HEK293 (cell line): ENCODE results near the gene SH3BGRL3.
A peak's percentile ranks its signal among the peaks of the same experiment; 100 is the strongest.

Source experiments
- BCL11A ChIP-seq: fragments of 450-650 bp; formaldehyde crosslinking; IDR thresholded peaks from 2 replicates; pipeline ENCODE4 v1.5.1; 2016; ENCODE audit warnings: low read depth, missing biosample characterization, missing genetic modification characterization
- KLF1 ChIP-seq: fragments of 450-650 bp; formaldehyde crosslinking; IDR thresholded peaks from 2 replicates; pipeline ENCODE4 v1.5.1; 2016; ENCODE audit warnings: missing biosample characterization, missing genetic modification characterization
- OVOL3 ChIP-seq: fragments of 450-650 bp; formaldehyde crosslinking; IDR thresholded peaks from 2 replicates; pipeline ENCODE4 v1.5.1; 2016; ENCODE audit warnings: missing biosample characterization, missing genetic modification characterization
- TRIM28 ChIP-seq: IDR thresholded peaks from 2 replicates; pipeline ENCODE4 v1.6.1; 2011; ENCODE audit warnings: low read length, control low read depth, borderline replicate concordance
- ZNF10 ChIP-seq: fragments of 450-650 bp; formaldehyde crosslinking; IDR thresholded peaks from 2 replicates; pipeline ENCODE4 v1.5.1; 2017; ENCODE audit warnings: missing biosample characterization, missing genetic modification characterization
- ZNF155 ChIP-seq: fragments of 450-650 bp; formaldehyde crosslinking; IDR thresholded peaks from 2 replicates; pipeline ENCODE4 v1.5.1; 2016; ENCODE audit warnings: missing biosample characterization, missing genetic modification characterization
- ZNF16 ChIP-seq: fragments of 450-650 bp; formaldehyde crosslinking; IDR thresholded peaks from 2 replicates; pipeline ENCODE4 v1.5.1; 2016; ENCODE audit warnings: low read depth, missing biosample characterization, missing genetic modification characterization
- ZNF184 ChIP-seq: fragments of 450-650 bp; IDR thresholded peaks from 2 replicates; pipeline ENCODE4 v1.5.1; 2018; ENCODE audit warnings: missing biosample characterization, mild to moderate bottlenecking, missing genetic modification characterization
- ZNF2 ChIP-seq: fragments of 450-650 bp; formaldehyde crosslinking; IDR thresholded peaks from 2 replicates; pipeline ENCODE4 v1.5.1; 2016; ENCODE audit warnings: missing biosample characterization, missing genetic modification characterization
- ZNF510 ChIP-seq: fragments of 450-650 bp; formaldehyde crosslinking; IDR thresholded peaks from 2 replicates; pipeline ENCODE4 v1.5.1; 2018; ENCODE audit warnings: mild to moderate bottlenecking, missing genetic modification characterization, missing biosample characterization; ENCODE audit not compliant: insufficient replicate concordance
- ZNF549 ChIP-seq: fragments of 450-650 bp; IDR thresholded peaks from 2 replicates; pipeline ENCODE4 v1.5.1; 2018; ENCODE audit warnings: missing biosample characterization, missing genetic modification characterization, mild to moderate bottlenecking, inconsistent platforms, moderate library complexity
- ZNF654 ChIP-seq: fragments of 450-650 bp; formaldehyde crosslinking; IDR thresholded peaks from 2 replicates; pipeline ENCODE4 v1.5.1; 2016; ENCODE audit warnings: low read depth, missing biosample characterization, missing genetic modification characterization
- ZNF660 ChIP-seq: fragments of 450-650 bp; IDR thresholded peaks from 2 replicates; pipeline ENCODE4 v1.5.1; 2018; ENCODE audit warnings: missing biosample characterization, mild to moderate bottlenecking, missing genetic modification characterization
- ZNF791 ChIP-seq: fragments of 450-650 bp; formaldehyde crosslinking; IDR thresholded peaks from 2 replicates; pipeline ENCODE4 v1.5.1; 2016; ENCODE audit warnings: missing biosample characterization, missing genetic modification characterization
- ZNF792 ChIP-seq: fragments of 450-650 bp; formaldehyde crosslinking; IDR thresholded peaks from 2 replicates; pipeline ENCODE4 v1.5.1; 2016; ENCODE audit warnings: missing biosample characterization, missing genetic modification characterization
- TF ChIP-seq, protein P1 (sequence below): fragments of 450-650 bp; formaldehyde crosslinking; IDR thresholded peaks from 2 replicates; pipeline ENCODE4 v1.5.1; 2016; ENCODE audit warnings: missing biosample characterization, missing genetic modification characterization
- TF ChIP-seq, protein P2 (sequence below): fragments of 450-650 bp; formaldehyde crosslinking; IDR thresholded peaks from 2 replicates; pipeline ENCODE4 v1.5.1; 2016; ENCODE audit warnings: missing biosample characterization, missing genetic modification characterization
- TF ChIP-seq, protein P3 (sequence below): fragments of 450-650 bp; IDR thresholded peaks from 2 replicates; pipeline ENCODE4 v1.5.1; 2018; ENCODE audit warnings: missing biosample characterization, mild to moderate bottlenecking, missing genetic modification characterization
- TF ChIP-seq, protein P4 (sequence below): fragments of 450-650 bp; formaldehyde crosslinking; IDR thresholded peaks from 2 replicates; pipeline ENCODE4 v1.5.1; 2016; ENCODE audit warnings: missing biosample characterization, missing genetic modification characterization, low read depth
- TF ChIP-seq, protein P5 (sequence below): fragments of 450-650 bp; formaldehyde crosslinking; IDR thresholded peaks from 2 replicates; pipeline ENCODE4 v1.5.1; 2017; ENCODE audit warnings: missing biosample characterization, missing genetic modification characterization
- TF ChIP-seq, protein P6 (sequence below): fragments of 450-650 bp; formaldehyde crosslinking; IDR thresholded peaks from 2 replicates; pipeline ENCODE4 v1.5.1; 2016; ENCODE audit warnings: missing biosample characterization, missing genetic modification characterization
- TF ChIP-seq, protein P7 (sequence below): fragments of 450-650 bp; formaldehyde crosslinking; IDR thresholded peaks from 2 replicates; pipeline ENCODE4 v1.5.1; 2017; ENCODE audit warnings: missing biosample characterization, missing genetic modification characterization
- TF ChIP-seq, protein P8 (sequence below): fragments of 450-650 bp; formaldehyde crosslinking; optimal IDR thresholded peaks from 2 replicates; pipeline ENCODE3; 2016; ENCODE audit warnings: missing biosample characterization, mild to moderate bottlenecking, missing genetic modification characterization

Gene SH3BGRL3

DNA sequence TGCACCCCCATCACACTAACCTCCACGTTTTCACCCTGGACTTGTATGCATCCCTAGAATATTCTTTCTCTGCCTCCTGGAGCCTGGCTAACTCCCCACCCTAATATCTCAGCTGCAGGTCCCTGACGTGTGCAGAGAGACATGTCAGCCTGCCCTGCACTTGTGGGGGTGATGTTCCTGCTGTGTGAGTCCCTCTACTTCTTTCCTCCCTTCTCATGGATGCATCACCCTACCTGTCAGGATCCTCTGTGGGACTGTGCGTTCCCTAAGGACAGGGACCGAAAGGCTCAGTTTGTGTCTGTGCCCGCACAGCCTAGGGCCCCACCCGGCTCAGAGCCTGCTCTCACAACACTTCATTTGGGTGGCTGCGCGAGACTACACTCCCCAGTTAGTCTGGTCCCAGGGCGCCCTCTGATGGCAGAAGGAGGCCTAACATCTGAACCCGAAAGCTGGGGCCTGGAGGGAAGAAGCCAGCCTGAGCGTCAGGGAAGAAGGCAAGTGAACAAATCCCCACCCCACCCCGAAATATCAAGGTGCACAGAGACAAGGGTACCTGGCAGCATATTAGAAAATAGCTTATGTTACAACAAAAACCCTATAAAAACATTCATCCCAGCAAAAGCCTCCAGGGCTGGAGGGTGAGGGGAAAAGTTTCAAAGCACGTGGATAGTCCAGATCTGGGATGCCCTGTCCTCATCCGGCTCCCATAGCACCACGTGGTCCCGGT lies 41.6 kb downstream of the SH3BGRL3 start (continued):
- TF ChIP-seq, protein P1, sequence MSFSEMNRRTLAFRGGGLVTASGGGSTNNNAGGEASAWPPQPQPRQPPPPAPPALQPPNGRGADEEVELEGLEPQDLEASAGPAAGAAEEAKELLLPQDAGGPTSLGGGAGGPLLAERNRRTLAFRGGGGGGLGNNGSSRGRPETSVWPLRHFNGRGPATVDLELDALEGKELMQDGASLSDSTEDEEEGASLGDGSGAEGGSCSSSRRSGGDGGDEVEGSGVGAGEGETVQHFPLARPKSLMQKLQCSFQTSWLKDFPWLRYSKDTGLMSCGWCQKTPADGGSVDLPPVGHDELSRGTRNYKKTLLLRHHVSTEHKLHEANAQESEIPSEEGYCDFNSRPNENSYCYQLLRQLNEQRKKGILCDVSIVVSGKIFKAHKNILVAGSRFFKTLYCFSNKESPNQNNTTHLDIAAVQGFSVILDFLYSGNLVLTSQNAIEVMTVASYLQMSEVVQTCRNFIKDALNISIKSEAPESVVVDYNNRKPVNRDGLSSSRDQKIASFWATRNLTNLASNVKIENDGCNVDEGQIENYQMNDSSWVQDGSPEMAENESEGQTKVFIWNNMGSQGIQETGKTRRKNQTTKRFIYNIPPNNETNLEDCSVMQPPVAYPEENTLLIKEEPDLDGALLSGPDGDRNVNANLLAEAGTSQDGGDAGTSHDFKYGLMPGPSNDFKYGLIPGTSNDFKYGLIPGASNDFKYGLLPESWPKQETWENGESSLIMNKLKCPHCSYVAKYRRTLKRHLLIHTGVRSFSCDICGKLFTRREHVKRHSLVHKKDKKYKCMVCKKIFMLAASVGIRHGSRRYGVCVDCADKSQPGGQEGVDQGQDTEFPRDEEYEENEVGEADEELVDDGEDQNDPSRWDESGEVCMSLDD (tag by site-specific recombination) = no peak
- TF ChIP-seq ZNF654 (tag by site-specific recombination) (peak; percentile 92), TRIM28 (no peak), OVOL3 (no peak), ZNF16 (no peak), KLF1 (tag by site-specific recombination) (no peak), ZNF549 (tag by site-specific recombination) (no peak), ZNF2 (tag by site-specific recombination) (0 out of 2 replicates have a peak, but pooled peaks have one; percentile 45), BCL11A (tag by site-specific recombination) (no peak), ZNF10 (tag by site-specific recombination) (no peak), ZNF660 (peak; percentile 27; the same call in 1 of the 2 replicates), ZNF791 (tag by site-specific recombination) (no peak), ZNF155 (tag by site-specific recombination) (no peak), ZNF792 (tag by site-specific recombination) (no peak), ZNF184 (tag by site-specific recombination) (no peak), ZNF510 (tag by site-specific recombination) (no peak)
- TF ChIP-seq, protein P2, sequence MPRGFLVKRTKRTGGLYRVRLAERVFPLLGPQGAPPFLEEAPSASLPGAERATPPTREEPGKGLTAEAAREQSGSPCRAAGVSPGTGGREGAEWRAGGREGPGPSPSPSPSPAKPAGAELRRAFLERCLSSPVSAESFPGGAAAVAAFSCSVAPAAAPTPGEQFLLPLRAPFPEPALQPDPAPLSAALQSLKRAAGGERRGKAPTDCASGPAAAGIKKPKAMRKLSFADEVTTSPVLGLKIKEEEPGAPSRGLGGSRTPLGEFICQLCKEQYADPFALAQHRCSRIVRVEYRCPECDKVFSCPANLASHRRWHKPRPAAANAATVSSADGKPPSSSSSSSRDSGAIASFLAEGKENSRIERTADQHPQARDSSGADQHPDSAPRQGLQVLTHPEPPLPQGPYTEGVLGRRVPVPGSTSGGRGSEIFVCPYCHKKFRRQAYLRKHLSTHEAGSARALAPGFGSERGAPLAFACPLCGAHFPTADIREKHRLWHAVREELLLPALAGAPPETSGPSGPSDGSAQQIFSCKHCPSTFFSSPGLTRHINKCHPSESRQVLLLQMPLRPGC (tag by site-specific recombination) = no peak
- TF ChIP-seq, protein P3, sequence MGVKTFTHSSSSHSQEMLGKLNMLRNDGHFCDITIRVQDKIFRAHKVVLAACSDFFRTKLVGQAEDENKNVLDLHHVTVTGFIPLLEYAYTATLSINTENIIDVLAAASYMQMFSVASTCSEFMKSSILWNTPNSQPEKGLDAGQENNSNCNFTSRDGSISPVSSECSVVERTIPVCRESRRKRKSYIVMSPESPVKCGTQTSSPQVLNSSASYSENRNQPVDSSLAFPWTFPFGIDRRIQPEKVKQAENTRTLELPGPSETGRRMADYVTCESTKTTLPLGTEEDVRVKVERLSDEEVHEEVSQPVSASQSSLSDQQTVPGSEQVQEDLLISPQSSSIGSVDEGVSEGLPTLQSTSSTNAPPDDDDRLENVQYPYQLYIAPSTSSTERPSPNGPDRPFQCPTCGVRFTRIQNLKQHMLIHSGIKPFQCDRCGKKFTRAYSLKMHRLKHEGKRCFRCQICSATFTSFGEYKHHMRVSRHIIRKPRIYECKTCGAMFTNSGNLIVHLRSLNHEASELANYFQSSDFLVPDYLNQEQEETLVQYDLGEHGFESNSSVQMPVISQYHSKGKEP (tag by site-specific recombination) = no peak
- TF ChIP-seq, protein P4, sequence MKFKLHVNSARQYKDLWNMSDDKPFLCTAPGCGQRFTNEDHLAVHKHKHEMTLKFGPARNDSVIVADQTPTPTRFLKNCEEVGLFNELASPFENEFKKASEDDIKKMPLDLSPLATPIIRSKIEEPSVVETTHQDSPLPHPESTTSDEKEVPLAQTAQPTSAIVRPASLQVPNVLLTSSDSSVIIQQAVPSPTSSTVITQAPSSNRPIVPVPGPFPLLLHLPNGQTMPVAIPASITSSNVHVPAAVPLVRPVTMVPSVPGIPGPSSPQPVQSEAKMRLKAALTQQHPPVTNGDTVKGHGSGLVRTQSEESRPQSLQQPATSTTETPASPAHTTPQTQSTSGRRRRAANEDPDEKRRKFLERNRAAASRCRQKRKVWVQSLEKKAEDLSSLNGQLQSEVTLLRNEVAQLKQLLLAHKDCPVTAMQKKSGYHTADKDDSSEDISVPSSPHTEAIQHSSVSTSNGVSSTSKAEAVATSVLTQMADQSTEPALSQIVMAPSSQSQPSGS (tag by site-specific recombination) = no peak
- TF ChIP-seq, protein P5, sequence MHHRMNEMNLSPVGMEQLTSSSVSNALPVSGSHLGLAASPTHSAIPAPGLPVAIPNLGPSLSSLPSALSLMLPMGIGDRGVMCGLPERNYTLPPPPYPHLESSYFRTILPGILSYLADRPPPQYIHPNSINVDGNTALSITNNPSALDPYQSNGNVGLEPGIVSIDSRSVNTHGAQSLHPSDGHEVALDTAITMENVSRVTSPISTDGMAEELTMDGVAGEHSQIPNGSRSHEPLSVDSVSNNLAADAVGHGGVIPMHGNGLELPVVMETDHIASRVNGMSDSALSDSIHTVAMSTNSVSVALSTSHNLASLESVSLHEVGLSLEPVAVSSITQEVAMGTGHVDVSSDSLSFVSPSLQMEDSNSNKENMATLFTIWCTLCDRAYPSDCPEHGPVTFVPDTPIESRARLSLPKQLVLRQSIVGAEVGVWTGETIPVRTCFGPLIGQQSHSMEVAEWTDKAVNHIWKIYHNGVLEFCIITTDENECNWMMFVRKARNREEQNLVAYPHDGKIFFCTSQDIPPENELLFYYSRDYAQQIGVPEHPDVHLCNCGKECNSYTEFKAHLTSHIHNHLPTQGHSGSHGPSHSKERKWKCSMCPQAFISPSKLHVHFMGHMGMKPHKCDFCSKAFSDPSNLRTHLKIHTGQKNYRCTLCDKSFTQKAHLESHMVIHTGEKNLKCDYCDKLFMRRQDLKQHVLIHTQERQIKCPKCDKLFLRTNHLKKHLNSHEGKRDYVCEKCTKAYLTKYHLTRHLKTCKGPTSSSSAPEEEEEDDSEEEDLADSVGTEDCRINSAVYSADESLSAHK = no peak
- TF ChIP-seq, protein P6, sequence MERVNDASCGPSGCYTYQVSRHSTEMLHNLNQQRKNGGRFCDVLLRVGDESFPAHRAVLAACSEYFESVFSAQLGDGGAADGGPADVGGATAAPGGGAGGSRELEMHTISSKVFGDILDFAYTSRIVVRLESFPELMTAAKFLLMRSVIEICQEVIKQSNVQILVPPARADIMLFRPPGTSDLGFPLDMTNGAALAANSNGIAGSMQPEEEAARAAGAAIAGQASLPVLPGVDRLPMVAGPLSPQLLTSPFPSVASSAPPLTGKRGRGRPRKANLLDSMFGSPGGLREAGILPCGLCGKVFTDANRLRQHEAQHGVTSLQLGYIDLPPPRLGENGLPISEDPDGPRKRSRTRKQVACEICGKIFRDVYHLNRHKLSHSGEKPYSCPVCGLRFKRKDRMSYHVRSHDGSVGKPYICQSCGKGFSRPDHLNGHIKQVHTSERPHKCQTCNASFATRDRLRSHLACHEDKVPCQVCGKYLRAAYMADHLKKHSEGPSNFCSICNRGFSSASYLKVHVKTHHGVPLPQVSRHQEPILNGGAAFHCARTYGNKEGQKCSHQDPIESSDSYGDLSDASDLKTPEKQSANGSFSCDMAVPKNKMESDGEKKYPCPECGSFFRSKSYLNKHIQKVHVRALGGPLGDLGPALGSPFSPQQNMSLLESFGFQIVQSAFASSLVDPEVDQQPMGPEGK (tag by site-specific recombination) = 0 out of 2 replicates have a peak, but pooled peaks have one; percentile 32
- TF ChIP-seq, protein P7, sequence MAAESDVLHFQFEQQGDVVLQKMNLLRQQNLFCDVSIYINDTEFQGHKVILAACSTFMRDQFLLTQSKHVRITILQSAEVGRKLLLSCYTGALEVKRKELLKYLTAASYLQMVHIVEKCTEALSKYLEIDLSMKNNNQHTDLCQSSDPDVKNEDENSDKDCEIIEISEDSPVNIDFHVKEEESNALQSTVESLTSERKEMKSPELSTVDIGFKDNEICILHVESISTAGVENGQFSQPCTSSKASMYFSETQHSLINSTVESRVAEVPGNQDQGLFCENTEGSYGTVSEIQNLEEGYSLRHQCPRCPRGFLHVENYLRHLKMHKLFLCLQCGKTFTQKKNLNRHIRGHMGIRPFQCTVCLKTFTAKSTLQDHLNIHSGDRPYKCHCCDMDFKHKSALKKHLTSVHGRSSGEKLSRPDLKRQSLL = no peak
- TF ChIP-seq, protein P8, sequence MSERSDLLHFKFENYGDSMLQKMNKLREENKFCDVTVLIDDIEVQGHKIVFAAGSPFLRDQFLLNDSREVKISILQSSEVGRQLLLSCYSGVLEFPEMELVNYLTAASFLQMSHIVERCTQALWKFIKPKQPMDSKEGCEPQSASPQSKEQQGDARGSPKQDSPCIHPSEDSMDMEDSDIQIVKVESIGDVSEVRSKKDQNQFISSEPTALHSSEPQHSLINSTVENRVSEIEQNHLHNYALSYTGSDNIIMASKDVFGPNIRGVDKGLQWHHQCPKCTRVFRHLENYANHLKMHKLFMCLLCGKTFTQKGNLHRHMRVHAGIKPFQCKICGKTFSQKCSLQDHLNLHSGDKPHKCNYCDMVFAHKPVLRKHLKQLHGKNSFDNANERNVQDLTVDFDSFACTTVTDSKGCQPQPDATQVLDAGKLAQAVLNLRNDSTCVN (tag by site-specific recombination) = peak; percentile 23
